NCI-H345 (cell line): ENCODE measurements around the gene WNT10A.
"Not testable (repeated sequence)": the region's sequence is repeated elsewhere in the genome, so short reads cannot be mapped to it uniquely, and the experiment has no call there.

Experiments used
- DNase-seq: peaks from one replicate; lab custom pipeline; 2025; lab: John Stamatoyannopoulos, UW

WNT10A gene

DNA sequence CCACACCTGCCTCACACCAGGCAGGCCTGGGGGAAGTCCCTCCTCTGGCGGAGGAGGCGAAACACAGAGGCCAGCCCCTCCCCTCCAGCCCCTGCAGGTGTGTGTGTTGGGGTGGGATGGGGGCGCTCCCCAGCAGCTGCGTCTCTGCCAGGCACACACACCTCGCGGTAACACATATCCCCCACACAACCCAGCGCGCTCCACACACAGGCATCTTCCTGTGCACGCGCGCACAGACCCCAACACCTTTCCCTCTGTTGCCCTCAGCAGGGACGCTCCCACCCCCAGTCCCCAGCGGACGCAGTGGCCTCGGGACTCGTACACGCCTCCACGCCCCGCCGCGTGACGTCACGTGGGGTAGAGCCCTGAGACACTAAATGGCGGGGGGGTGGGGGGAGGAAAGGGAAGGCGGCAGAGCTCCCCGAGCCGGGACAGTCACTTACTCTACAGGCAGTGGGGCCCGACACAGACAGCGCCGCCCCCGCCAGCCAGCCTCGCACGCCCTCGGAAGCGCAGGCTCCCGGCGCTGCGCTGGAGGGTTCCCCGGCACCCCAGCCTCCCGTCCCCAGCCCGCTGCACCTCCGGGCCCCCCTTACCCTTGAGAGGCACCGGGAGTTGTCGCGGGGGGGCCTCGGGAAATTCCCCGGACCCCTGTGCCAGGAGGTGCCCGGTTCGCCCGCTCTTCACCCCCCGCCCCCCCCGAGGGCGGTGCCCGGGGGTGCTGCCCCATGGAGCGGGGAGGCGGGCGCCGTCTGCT, at the start of gene WNT10A:
WNT10A (plus strand) TSS at position 751 of the 757 bp plus-strand sequence. CDS start 144 bp downstream, outside the sequence.
- DNase-seq, result peak; percentile 59

DNA sequence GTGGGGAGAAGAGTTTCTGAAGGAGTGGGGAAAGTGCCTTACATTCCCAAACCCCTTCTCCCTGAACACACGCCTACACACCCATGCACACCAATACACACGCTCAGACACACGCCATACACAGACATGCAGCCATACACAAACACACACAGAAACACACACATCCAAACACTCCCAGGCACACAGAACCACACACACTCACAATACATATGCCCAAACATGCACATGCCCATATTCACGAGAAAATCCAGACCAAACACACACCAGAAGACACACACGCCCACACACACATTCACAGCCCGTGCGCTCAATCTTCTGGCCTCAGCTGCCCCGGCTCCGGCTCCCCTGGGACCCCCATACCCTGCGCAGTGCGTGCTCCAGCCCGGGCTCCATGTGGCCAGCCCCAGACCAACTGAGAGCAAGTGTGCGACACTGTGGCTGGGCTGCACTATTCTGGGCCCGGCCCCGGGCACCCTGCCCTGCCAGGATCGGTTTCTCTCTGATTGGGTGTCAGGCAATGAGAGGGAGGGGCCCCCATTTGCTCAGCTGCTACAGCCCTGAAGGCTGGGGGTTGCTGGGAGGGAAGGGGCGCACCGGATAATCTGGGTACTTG, 49.2 kb upstream of the WNT10A start, which contains the start of gene PRKAG3:
PRKAG3 (minus strand) TSS at position 426 of the 613 bp plus-strand sequence.
- DNase-seq, result no peak

- DNase-seq, result no peak
Observed at GRCh38 chr2:218832081-218832480, 48.6 kb upstream of the WNT10A start.

- no peak for DNase-seq
Observed at GRCh38 chr2:218832520-218832919, 48.1 kb upstream of the WNT10A start.

- DNase-seq, result no peak
Observed at GRCh38 chr2:218833023-218833609, 47.5 kb upstream of the WNT10A start.

DNA sequence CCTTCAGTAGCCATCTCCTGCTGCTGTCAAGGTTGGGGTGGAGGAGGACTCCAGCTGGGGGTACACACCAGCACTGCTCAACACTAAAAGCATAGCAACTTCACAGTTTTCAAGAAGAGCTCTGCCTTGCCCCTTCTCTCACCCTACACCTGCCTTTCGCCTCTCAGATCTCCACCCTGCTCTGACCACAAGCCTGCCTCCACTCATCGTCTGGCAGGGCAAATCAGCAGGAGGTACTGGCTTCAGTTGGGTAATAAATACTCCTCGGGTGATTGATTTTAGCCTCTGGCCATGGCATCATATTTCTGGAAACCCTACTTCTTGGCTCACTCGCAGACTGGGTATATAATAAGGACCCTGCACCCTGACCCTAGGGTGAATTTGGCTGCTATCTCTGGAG, 46.0 kb upstream of the WNT10A start:
- DNase-seq, result no peak

- no peak for DNase-seq
Observed at GRCh38 chr2:218837495-218837894, 43.2 kb upstream of the WNT10A start.

GRCh38 chr2:218839430-218839829, 41.2 kb upstream of the WNT10A start:
- no peak for DNase-seq

DNA sequence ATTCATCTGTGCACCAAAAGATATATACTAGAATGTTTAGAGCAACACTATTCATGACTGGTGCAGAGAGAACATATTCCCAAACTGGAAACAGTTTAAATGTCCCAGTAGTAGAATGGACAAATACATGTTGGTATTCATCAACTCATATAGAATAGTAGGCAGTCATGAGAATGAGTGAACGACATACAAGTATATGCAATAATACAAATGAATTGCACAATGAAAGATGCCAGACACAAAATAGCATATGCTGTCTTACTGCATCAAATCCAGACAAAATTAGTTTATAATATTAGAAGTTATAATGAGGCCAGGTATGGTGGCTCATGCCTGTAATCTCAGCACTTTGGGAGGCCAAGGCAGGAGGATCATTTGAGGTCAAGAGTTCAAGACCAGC, 40.8 kb upstream of the WNT10A start:
- no peak for DNase-seq

DNA sequence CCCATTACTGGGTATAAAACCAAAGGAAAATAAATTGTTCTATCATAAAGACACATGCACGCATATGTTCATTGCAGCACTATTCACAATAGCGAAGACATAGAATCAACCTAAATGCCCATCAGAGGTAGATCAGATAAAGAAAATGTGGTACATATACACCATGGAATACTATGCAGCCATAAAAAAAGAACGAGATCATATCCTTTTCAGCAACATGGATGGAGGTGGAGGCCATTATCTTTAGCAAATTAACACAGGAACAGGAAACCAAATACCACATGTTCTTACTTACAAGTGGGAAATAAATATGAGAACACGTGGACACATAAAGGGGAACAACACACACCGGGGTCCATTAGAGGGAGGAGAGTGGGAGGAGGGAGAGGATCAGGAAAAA, 36.3 kb upstream of the WNT10A start:
- not testable (repeated sequence) for DNase-seq

- not testable (repeated sequence) for DNase-seq
Observed at GRCh38 chr2:218846963-218847362, 33.7 kb upstream of the WNT10A start.

DNA sequence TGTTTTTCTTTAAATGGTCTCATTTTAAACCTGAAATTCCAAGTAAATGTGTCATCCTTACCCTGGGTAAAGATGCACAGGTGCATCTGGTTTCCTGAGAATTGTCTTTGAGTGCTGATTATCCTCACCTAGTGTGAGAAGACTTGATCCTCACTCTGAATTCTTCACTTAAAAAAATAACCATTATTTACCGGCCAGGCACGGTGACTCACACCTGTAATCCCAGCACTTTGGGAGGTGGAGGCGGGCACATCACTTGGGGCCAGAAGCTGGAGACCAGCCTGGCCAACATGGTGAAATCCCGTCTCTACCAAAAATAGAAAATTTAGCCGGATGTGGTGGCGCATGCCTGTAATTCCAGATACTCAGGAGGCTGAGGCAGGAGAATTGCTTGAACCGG, 30.9 kb upstream of the WNT10A start:
- no peak for DNase-seq

DNA sequence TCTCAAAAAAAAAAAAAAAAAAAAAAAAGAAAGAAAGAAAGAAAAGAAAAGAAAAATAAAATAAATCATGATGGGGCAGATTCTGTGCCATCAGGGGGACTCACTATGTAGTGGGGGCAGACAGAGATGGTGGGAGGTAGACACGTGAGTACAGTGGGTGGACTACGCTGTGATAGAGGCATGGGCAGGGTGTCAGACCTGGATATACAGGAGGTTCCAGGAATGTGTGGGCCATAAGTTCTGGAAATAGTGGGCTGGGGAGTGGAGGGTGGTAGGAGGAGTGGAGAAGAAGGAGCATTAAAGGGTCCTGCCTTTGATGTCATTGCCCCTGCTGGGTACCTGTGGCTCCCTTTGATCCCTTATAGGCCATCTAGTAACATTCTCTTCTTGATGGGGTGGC, 29.9 kb upstream of the WNT10A start:
- no peak for DNase-seq

DNA sequence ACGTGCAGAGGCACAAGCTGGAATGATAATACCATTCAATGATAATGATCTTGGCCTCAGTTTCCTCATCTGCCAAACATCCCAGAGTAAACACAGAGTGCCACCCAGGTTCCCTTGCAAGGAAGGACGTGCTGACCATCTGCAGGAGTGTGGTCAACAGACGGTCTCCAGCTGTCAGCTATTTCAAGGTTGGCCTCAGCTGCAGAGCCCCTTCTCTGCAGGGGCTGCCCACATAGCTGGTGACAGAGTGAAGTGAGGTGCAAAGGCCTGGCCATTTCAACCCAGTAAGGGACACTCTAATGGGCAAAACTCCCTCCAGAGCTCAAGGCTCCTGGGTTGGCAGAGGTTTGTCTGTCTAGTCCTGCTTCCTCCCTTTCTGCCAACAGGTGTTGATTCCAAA, 29.4 kb upstream of the WNT10A start:
- no peak for DNase-seq

DNA sequence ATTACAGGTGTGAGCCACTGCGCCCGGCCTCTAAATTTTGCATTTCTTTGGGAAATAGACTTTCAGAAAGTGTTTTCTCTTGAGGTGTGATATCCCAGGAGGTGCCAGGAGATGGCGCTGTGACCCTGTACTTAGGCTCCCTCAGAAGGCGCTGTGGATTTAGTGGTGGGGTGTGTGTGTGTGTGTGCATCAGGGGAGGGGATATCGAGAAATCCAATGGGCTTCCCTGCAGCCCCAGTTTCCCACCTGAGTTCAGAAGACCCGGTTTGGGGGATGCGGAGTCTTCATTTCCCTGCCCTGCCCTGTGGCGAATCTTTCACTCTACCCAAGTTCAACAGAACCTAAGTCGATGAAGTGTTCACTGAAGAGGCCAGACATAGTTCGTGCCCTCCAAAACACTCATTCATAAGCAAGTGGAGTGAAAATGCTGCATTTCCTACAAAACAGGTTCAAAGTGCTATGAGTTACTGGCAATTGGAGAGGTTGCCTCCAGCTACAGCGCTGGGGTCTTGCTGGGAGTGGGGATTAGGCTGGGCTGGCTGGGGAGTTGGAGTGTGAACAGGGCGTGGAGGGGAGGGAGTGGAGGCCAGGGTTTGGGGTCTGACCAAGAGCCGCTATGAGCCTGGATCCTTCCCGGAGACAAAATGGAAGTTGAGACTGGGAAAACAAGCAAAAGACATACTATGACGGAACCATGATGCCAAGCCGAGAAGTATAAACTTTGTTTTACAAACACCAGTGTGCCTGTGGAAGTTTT, 27.6 kb upstream of the WNT10A start:
- peak; percentile 47 for DNase-seq

GRCh38 chr2:218853766-218854165, 26.9 kb upstream of the WNT10A start:
- DNase-seq, result no peak

- no peak for DNase-seq
Observed at GRCh38 chr2:218854860-218855259, 25.8 kb upstream of the WNT10A start.

DNA sequence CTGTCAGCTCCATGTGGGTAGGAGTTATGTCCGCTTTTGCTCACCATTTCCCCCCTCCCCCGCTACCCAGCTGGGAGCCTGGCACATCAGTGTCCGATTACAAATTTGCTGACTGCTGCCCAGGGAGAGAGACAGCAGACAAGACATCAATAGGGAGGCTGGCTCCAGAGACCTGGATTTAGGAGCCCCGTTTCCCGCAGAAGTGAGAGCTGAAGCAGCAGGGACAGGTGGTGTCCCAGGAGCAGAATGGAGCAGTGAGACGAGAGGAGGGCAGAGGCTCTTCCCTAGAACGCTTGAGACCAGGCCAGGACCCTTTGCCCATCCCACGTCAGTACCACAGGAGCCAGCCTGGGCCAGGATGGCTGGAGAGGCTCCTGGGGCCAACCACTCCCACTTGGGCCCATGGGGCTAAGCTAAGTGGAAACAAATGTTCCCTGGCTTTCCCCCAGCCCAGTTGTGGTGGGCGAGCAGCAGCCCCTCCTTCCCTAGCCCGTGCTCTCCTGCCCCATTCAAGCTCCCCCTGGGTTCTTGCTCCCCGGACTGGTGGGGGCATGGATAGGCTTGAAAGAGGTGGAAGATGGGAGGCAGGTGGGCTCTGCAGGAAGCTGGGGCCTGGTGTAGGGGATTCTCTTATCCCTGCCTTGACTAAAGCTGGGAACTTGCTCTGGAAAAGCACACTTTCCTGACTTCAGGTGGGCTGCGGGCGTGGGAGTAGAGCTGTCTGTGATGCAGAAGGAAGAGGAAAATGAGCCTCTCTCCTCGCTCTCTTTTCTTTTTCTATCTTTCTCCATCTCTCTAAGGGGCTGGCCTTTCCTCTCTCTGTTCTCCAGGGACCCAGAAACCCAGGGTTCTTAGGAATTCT, 25.1 kb upstream of the WNT10A start:
- DNase-seq, result no peak

- DNase-seq, result no peak
Observed at GRCh38 chr2:218856167-218856895, 24.3 kb upstream of the WNT10A start.

- DNase-seq, result no peak
Observed at GRCh38 chr2:218856896-218857243, 23.8 kb upstream of the WNT10A start.
